Measurements from ENCODE around the gene P2RY14.

GRCh38 chr3:151314593-151314992 lies 36.3 kb upstream of the P2RY14 start:
- TF ChIP-seq MAX (IDR thresholded peaks at IDR 0.05; ENCODE audit: insufficient read depth, insufficient read length) (no peak), POLR2A (IDR thresholded peaks at IDR 0.05; ENCODE audit: low read depth, low read length) (no peak)

All from endothelial cell of umbilical vein (primary cell).